GM19043 (cell line): Measurements from ENCODE around the gene PTPRD.

Experiments
- ATAC-seq: cut with Tn5 transposase; IDR thresholded peaks from one replicate; pipeline ENCODE4 v1.9.1; 2021; ENCODE audit warnings: low read depth; ENCODE audit not compliant: unreplicated experiment

Gene PTPRD

GRCh38 chr9:9670454-9670853 is 942.3 kb downstream of the PTPRD start:
- ATAC-seq = no peak

GRCh38 chr9:9645006-9645405 is 967.8 kb downstream of the PTPRD start:
- ATAC-seq = no peak

GRCh38 chr9:9631284-9631683 is 981.5 kb downstream of the PTPRD start:
- peak; percentile 65 for ATAC-seq

- ATAC-seq = no peak
Measured at GRCh38 chr9:9625248-9625647, 987.6 kb downstream of the PTPRD start.

- ATAC-seq = no peak
Measured at GRCh38 chr9:9623506-9623905, 989.3 kb downstream of the PTPRD start.

GRCh38 chr9:9621355-9621940 is 991.4 kb downstream of the PTPRD start:
- ATAC-seq = no peak

- no peak for ATAC-seq
Measured at GRCh38 chr9:9620736-9621135, 992.1 kb downstream of the PTPRD start.

- no peak for ATAC-seq
Measured at GRCh38 chr9:9615086-9615485, 997.7 kb downstream of the PTPRD start.

- ATAC-seq = no peak
Measured at GRCh38 chr9:9614607-9615006, 998.2 kb downstream of the PTPRD start.

- ATAC-seq = peak; percentile 29
Measured at GRCh38 chr9:9612755-9613154, 1000.0 kb downstream of the PTPRD start.

- peak; percentile 65 for ATAC-seq
Measured at GRCh38 chr9:9612270-9612669, 1000.5 kb downstream of the PTPRD start.

- ATAC-seq = no peak
Measured at GRCh38 chr9:9605681-9606080, 1007.1 kb downstream of the PTPRD start.

GRCh38 chr9:9603345-9603744 is 1009.5 kb downstream of the PTPRD start:
- no peak for ATAC-seq

- ATAC-seq = no peak
Measured at GRCh38 chr9:9598723-9599122, 1014.1 kb downstream of the PTPRD start.

GRCh38 chr9:9592104-9592503 is 1020.7 kb downstream of the PTPRD start:
- no peak for ATAC-seq

- ATAC-seq = peak; percentile 73
Measured at GRCh38 chr9:9585920-9586319, 1026.9 kb downstream of the PTPRD start.

- ATAC-seq = no peak
Measured at GRCh38 chr9:9574080-9574479, 1038.7 kb downstream of the PTPRD start.

- no peak for ATAC-seq
Measured at GRCh38 chr9:9565700-9566099, 1047.1 kb downstream of the PTPRD start.

- ATAC-seq = no peak
Measured at GRCh38 chr9:9563817-9564216, 1049.0 kb downstream of the PTPRD start.

- no peak for ATAC-seq
Measured at GRCh38 chr9:9560382-9561035, 1052.3 kb downstream of the PTPRD start.

- no peak for ATAC-seq
Measured at GRCh38 chr9:9558907-9559306, 1053.9 kb downstream of the PTPRD start.

GRCh38 chr9:9557804-9558334 is 1054.9 kb downstream of the PTPRD start:
- ATAC-seq = no peak
